GM12878 (cell line): Measurements from ENCODE around the gene TRMT1. TPM values are rescaled to one million over a fixed set of nuclear protein-coding genes. Genes with fewer than 3 reads are reported as not detected.
A peak's percentile ranks its signal among the peaks of the same experiment; 100 is the strongest.

Experiments
- ATAC-seq: fragments of 200-7000 bp; cut with Tn5 transposase; 3 replicates; pipeline ENCODE4 v1.9.1; 2020; ENCODE audit warnings: mild to moderate bottlenecking, moderate library complexity
- BruUV-seq: library from RNA; stranded (reverse); fragments of 400-500 nt; replicated peaks from 2 replicates; lab custom pipeline; 2021; lab: Mats Ljungman, UMichigan
- CTCF ChIA-PET: fragments of 300-600 bp; sonication (Branson Sonifier 250); formaldehyde crosslinking; extraction: SDS; loops from one replicate; lab custom pipeline; 2021; ENCODE audit warnings: inconsistent platforms; lab: Yijun Ruan, JAX
- POLR2A ChIA-PET: fragments of 350-600 bp; formaldehyde crosslinking; extraction: SDS; loops from one replicate; lab custom pipeline; 2021; ENCODE audit warnings: inconsistent platforms; lab: Charles Lee
- RAD21 ChIA-PET: fragments of 300-600 bp; sonication (Branson Sonifier 250); formaldehyde crosslinking; loops from one replicate; lab custom pipeline; 2023; ENCODE audit warnings: antibody characterized with exemption; ENCODE audit not compliant: unreplicated experiment; lab: Charles Lee
- SMC1A ChIA-PET: fragments of 300-600 bp; sonication (Branson Sonifier 250); formaldehyde crosslinking; loops from one replicate; lab custom pipeline; 2023; ENCODE audit not compliant: unreplicated experiment, uncharacterized antibody; lab: Charles Lee
- DNase-seq: peaks from one replicate; pipeline ENCODE4 v3.0.0-alpha.2; 2011; ENCODE audit warnings: low read depth, low spot score
- FAIRE-seq: peaks from 3 replicates; lab custom pipeline; 2011; peaks lifted over from hg19 to GRCh38; lab: Jason Lieb, UNC
- H2AFZ ChIP-seq: 2 replicates; pipeline ENCODE4 v1.6.0; 2011; ENCODE audit warnings: low read depth, low read length, control low read depth; ENCODE audit not compliant: control insufficient read depth
- H3K27ac ChIP-seq: 2 replicates; pipeline ENCODE4 v1.5.1; 2011; ENCODE audit warnings: control low read depth; ENCODE audit not compliant: control insufficient read depth, insufficient read depth
- H3K27me3 ChIP-seq, 2 experiments: replicated peaks in 1 of 2; 2 replicates each; pipeline versions ENCODE4 v1.6.0 to v1.6.1; 2011; ENCODE audit warnings: low read length in 1 of 2; ENCODE audit not compliant: control insufficient read depth in 2 of 2, insufficient read depth in 2 of 2
- H3K36me3 ChIP-seq, 2 experiments: 2 replicates each; pipeline ENCODE4 v1.5.1; 2011; ENCODE audit warnings: low read length in 1 of 2; ENCODE audit not compliant: control insufficient read depth in 2 of 2, insufficient read depth in 2 of 2
- H3K4me1 ChIP-seq: 2 replicates; pipeline ENCODE4 v1.6.1; 2011; ENCODE audit warnings: mild to moderate bottlenecking, low read length, moderate library complexity, mixed read lengths; ENCODE audit not compliant: control insufficient read depth, insufficient read depth
- H3K4me2 ChIP-seq: 2 replicates; pipeline ENCODE4 v1.6.0; 2011; ENCODE audit warnings: control low read depth; ENCODE audit not compliant: control insufficient read depth, insufficient read depth
- H3K4me3 ChIP-seq: fragments of 200-600 bp; sonication (generic); 2 replicates; pipeline ENCODE4 v1.5.1; 2016
- H3K79me2 ChIP-seq: 2 replicates; pipeline ENCODE4 v1.6.0; 2011; ENCODE audit warnings: low read length; ENCODE audit not compliant: control insufficient read depth, insufficient read depth
- H3K9ac ChIP-seq: 2 replicates; pipeline ENCODE4 v1.8.0; 2011; ENCODE audit warnings: low read length, control low read depth, mixed read lengths; ENCODE audit not compliant: control insufficient read depth, insufficient read depth
- H3K9me3 ChIP-seq: replicated peaks from 3 replicates; pipeline ENCODE4 v1.5.1; 2011; ENCODE audit warnings: mild to moderate bottlenecking, low read length; ENCODE audit not compliant: control insufficient read depth, insufficient read depth
- H4K20me1 ChIP-seq: 2 replicates; pipeline ENCODE4 v1.6.0; 2011; ENCODE audit not compliant: control insufficient read depth, insufficient read depth
- ASH2L ChIP-seq: fragments of 300-600, 200-600 bp; sonication (generic); IDR thresholded peaks from 2 replicates; pipeline ENCODE4 v1.6.1; 2017; ENCODE audit warnings: low read depth, mild to moderate bottlenecking, borderline replicate concordance
- CBFB ChIP-seq: IDR thresholded peaks from 2 replicates; pipeline ENCODE4 v1.6.1; 2016; ENCODE audit warnings: antibody characterized with exemption, low read depth
- CHD4 ChIP-seq: fragments of 200-600 bp; sonication (generic); IDR thresholded peaks from 2 replicates; pipeline ENCODE4 v1.6.1; 2016; ENCODE audit warnings: mild to moderate bottlenecking
- ETV6 ChIP-seq, 2 experiments: fragments of 450-650 bp in 1 of 2; IDR thresholded peaks in 1 of 2; conservative IDR thresholded peaks in 1 of 2; 2 replicates each; pipeline ENCODE4 v1.6.1; 2014; ENCODE audit warnings: antibody characterized with exemption in 1 of 2, borderline replicate concordance in 1 of 2, low read depth in 1 of 2, mild to moderate bottlenecking in 1 of 2, moderate library complexity in 1 of 2
- EZH2 ChIP-seq: IDR thresholded peaks from 2 replicates; pipeline ENCODE4 v1.6.1; 2012; ENCODE audit warnings: low read depth, mild to moderate bottlenecking, control low read depth, inconsistent platforms, low read length, borderline replicate concordance; ENCODE audit not compliant: control insufficient read depth
- FOXK2 ChIP-seq: fragments of 450-650 bp; IDR thresholded peaks from 2 replicates; pipeline ENCODE4 v1.6.1; 2017; ENCODE audit warnings: mild to moderate bottlenecking, moderate library complexity
- HDGF ChIP-seq: fragments of 450-650 bp; IDR thresholded peaks from 2 replicates; pipeline ENCODE4 v1.6.1; 2016; ENCODE audit warnings: antibody characterized with exemption
- KDM1A ChIP-seq: fragments of 200-600 bp; sonication (generic); IDR thresholded peaks from 2 replicates; pipeline ENCODE4 v1.6.1; 2016; ENCODE audit warnings: borderline replicate concordance
- LARP7 ChIP-seq: fragments of 450-650 bp; IDR thresholded peaks from 2 replicates; pipeline ENCODE4 v1.6.1; 2017; ENCODE audit warnings: mild to moderate bottlenecking
- NR2C1 ChIP-seq: fragments of 450-650 bp; IDR thresholded peaks from 2 replicates; pipeline ENCODE4 v1.6.1; 2017; ENCODE audit warnings: antibody characterized with exemption, mild to moderate bottlenecking, moderate library complexity
- POU2F2 ChIP-seq: IDR thresholded peaks from 3 replicates; pipeline ENCODE4 v1.6.1; 2011; ENCODE audit warnings: low read depth, mild to moderate bottlenecking, low read length, borderline replicate concordance
- RB1 ChIP-seq: fragments of 450-650 bp; formaldehyde crosslinking; IDR thresholded peaks from 2 replicates; pipeline ENCODE4 v1.6.1; 2017; ENCODE audit warnings: mild to moderate bottlenecking, borderline replicate concordance
- SRF ChIP-seq, 2 experiments: IDR thresholded peaks; 2 replicates each; pipeline ENCODE4 v1.6.1; 2011; ENCODE audit warnings: low read depth in 2 of 2, low read length in 2 of 2, mild to moderate bottlenecking in 1 of 2, moderate library complexity in 1 of 2
- TCF7 ChIP-seq: IDR thresholded peaks from 2 replicates; pipeline ENCODE4 v1.6.1; 2014; ENCODE audit warnings: antibody characterized with exemption, borderline replicate concordance
- WRNIP1 ChIP-seq: IDR thresholded peaks from 2 replicates; pipeline ENCODE4 v1.6.1; 2011; ENCODE audit warnings: low read depth, low read length, improper control_type of control experiment, borderline replicate concordance
- WGBS: methylation state at CpG from one replicate; pipeline ENCODE4 v1.1.6; 2016; ENCODE audit warnings: low lambda C conversion rate; ENCODE audit not compliant: insufficient replicate concordance, insufficient coverage; ENCODE audit errors: missing lambda C conversion rate; 5-methylcytosine and 5-hydroxymethylcytosine counted together
- in situ Hi-C: fragments of 300-500 bp; cut with MboI; formaldehyde crosslinking; loops from 9 replicates; pipeline ENCODE4 v1.14.3; 2018; ENCODE audit warnings: mixed read lengths
- intact Hi-C: fragments of 100-400 bp; cut with micrococcal nuclease; formaldehyde crosslinking; loops from one replicate; pipeline ENCODE4 v1.14.2; 2022; ENCODE audit not compliant: unreplicated experiment
- polyA plus RNA-seq, 11 experiments: library from polyadenylated mRNA; depleted of rRNA in 4 of 11; unstranded in 6 of 11; stranded (reverse) in 5 of 11; fragments of >200 nt; fragmentation: Nextera tagmentation in 4 of 11; fragmentation: Illumina TruSeq in 1 of 11; extraction: Ambion mirVana in 4 of 11; extraction: Trizol in 1 of 11; gene quantifications; 1 replicate in 1 of 11; 2 replicates in 10 of 11; pipeline versions ENCODE4 v1.2.1 to v1.2.3, GENCODE V29; 2011 to 2016; ENCODE audit warnings: inconsistent platforms in 2 of 11, missing spikeins in 2 of 11, low read depth in 1 of 11
- total RNA-seq, 4 experiments: library from RNA; depleted of rRNA in 3 of 4; stranded (reverse); fragments of >200 nt in 3 of 4; fragmentation: Illumina TruSeq in 1 of 4; extraction: Trizol in 1 of 4; gene quantifications; 2 replicates each; pipeline versions ENCODE4 v1.2.1 to v1.2.3, GENCODE V29; 2013 to 2021
- TF ChIP-seq, protein P1 (sequence below): fragments of 450-650 bp; IDR thresholded peaks from 2 replicates; pipeline ENCODE4 v1.6.1; 2018; ENCODE audit warnings: borderline replicate concordance, mild to moderate bottlenecking; ENCODE audit not compliant: partially characterized antibody
- TF ChIP-seq, protein P2 (sequence below): fragments of 450-650 bp; IDR thresholded peaks from 2 replicates; pipeline ENCODE4 v1.6.1; 2017; ENCODE audit warnings: low read depth, mild to moderate bottlenecking, moderate library complexity

Gene TRMT1
- total and polyA plus RNA-seq, 10 of the 15 experiments (the other 5 are each of a cell fraction or from before 2014, with no cell fraction given), result 3.4 to 68.8 (median 34.8) TPM

DNA sequence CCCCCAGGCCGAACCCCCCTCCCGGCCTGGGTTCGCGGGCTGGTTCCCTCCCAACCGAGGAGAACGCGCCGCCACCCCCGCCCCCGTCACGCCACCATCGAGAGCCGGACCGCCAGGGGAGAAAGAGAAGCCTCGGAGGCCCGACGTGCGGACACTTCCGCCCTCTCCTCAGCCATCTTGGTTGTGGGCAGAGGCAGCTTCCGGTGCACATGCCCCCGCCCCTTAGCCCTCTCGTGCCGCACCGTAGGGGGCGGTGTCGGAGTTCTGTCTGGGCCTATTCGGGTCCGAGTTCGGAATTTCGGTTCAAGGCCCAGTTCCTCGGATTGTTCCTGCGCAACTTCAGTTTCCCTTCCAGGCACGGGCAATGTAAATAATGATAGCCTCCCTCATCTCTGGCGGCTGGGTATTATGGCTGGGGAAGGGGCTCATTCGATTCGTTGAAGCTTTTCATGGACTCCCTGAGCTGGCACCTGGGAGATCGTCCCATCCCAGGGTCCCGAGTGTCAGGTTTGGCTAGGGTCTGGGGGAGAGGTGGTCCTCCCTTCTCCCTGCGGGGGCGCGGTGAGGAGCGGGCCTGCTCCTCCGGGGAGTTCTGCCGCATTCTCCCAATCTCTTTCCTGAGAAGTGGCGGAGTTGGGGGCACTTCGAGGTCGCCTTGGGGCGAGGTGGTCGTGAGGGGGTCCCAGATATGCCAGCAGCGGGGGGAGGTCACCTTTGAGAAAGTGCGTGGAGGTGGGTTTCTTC, 33.8 kb upstream of the TRMT1 start, which contains the start of the genes IER2 and STX10 (continued):
- TF ChIP-seq, protein P1, sequence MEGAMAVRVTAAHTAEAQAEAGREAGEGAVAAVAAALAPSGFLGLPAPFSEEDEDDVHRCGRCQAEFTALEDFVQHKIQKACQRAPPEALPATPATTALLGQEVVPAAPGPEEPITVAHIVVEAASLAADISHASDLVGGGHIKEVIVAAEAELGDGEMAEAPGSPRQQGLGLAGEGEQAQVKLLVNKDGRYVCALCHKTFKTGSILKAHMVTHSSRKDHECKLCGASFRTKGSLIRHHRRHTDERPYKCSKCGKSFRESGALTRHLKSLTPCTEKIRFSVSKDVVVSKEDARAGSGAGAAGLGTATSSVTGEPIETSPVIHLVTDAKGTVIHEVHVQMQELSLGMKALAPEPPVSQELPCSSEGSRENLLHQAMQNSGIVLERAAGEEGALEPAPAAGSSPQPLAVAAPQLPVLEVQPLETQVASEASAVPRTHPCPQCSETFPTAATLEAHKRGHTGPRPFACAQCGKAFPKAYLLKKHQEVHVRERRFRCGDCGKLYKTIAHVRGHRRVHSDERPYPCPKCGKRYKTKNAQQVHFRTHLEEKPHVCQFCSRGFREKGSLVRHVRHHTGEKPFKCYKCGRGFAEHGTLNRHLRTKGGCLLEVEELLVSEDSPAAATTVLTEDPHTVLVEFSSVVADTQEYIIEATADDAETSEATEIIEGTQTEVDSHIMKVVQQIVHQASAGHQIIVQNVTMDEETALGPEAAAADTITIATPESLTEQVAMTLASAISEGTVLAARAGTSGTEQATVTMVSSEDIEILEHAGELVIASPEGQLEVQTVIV, result peak; percentile 50
- TF ChIP-seq CBFB (0 out of 2 replicates have a peak, but pooled peaks have one; percentile 33), ETV6 (conservative IDR thresholded peaks at IDR 0.05 in 1 of 2, IDR thresholded peaks at IDR 0.05 in 1 of 2; ENCODE audit: borderline replicate concordance in 1 of 2, low read depth in 1 of 2) (no peak), FOXK2 (no peak)

DNA sequence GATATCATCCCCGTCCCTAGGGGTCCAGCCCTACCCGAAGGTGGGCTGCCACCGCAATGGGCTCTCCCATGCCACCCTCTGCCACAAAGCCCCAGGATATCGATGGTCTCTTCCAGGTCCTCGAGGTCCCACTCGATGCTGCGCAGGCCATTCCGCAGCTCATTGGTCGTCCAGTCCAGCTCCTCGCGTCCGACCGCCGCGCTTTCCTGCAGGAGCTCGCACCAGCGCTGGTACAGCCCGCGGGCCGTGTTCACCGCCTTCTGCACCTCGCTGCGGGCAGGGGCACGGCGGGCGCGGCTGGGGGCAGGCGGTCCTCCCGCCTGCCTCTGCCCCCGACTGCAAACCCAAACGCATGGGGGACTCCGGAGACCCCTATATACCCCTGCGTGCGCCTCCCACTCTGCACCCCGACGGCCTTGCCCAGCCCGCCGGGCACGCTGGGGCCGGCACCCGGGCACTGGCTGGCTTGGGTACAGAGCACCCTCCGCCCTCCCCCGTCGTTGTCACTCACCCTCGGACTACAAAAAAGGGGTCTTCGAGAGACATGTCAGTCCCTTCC, 33.2 kb upstream of the TRMT1 start:
- Histone ChIP-seq H3K36me3 (no peaks in the 10 kb centered on the region; a peak in 1 of 4 replicates), H3K4me3 (peak overlapping the region; percentile 97), H2AFZ (peak overlapping the region; percentile 92), H3K4me2 (peak overlapping the region; percentile 92), H3K27me3 (no peaks in the 10 kb centered on the region), H3K4me1 (peaks cover 4% of the 10 kb centered on the region), H3K27ac (peak overlapping the region; percentile 97), H3K79me2 (peaks cover 45% of the 10 kb centered on the region), H3K9ac (peak overlapping the region; percentile 97), H4K20me1 (no peaks in the 10 kb centered on the region), H3K9me3 (no peaks in the 10 kb centered on the region)
- DNase-seq (no peak), FAIRE-seq (no peak), ATAC-seq (peak; percentile 2)
- in situ Hi-C loops, result loop anchor here (10.0 to 25.0 kb wide), 3 partner anchors 695 to 1562 kb away; partner anchors contain the start of genes ACP5 and ZNF627
- ChIA-PET POLR2A (interaction anchor here (0.5 to 1.7 kb wide), 5 partner anchors 14 to 842 kb away, joined by 3 to 7 read pairs (median 4); partner anchors contain the start of gene NACC1), CTCF (interaction anchor here (0.6 to 2.1 kb wide), 5 partner anchors 17 to 46 kb away, joined by 3 to 8 read pairs (median 3); partner anchors contain the start of gene NACC1), SMC1A (interaction anchor here (0.8 to 1.4 kb wide), 3 partner anchors 14 to 62 kb away, joined by 3 read pairs; partner anchors contain the start of gene NACC1), RAD21 (interaction anchor here (1.0 to 1.8 kb wide), 5 partner anchors 29 to 111 kb away, joined by 3 to 10 read pairs (median 6); partner anchors contain the start of gene NACC1)
- under 1% methylated on average over 42 of the region's 46 CpGs for WGBS
- intact Hi-C loops, result loop anchor here (2.0 to 10.0 kb wide), 4 partner anchors 31 to 855 kb away; partner anchors contain the start of genes LYL1, NACC1 and RFX1
- BruUV-seq, result TSS peak; percentile 63
- no peak for TF ChIP-seq CHD4
- TF ChIP-seq HDGF, result no peak
- TF ChIP-seq TCF7, result no peak
- TF ChIP-seq RB1, result no peak
- no peak for TF ChIP-seq ETV6 (conservative IDR thresholded peaks at IDR 0.05 in 1 of 2, IDR thresholded peaks at IDR 0.05 in 1 of 2; ENCODE audit: borderline replicate concordance in 1 of 2, low read depth in 1 of 2)
- no peak for TF ChIP-seq EZH2
- TF ChIP-seq, protein P2, sequence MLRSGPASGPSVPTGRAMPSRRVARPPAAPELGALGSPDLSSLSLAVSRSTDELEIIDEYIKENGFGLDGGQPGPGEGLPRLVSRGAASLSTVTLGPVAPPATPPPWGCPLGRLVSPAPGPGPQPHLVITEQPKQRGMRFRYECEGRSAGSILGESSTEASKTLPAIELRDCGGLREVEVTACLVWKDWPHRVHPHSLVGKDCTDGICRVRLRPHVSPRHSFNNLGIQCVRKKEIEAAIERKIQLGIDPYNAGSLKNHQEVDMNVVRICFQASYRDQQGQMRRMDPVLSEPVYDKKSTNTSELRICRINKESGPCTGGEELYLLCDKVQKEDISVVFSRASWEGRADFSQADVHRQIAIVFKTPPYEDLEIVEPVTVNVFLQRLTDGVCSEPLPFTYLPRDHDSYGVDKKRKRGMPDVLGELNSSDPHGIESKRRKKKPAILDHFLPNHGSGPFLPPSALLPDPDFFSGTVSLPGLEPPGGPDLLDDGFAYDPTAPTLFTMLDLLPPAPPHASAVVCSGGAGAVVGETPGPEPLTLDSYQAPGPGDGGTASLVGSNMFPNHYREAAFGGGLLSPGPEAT, result no peak
- TF ChIP-seq WRNIP1, result no peak
- 0 out of 2 replicates have a peak, but pooled peaks have one; percentile 48 for TF ChIP-seq ASH2L
- no peak for TF ChIP-seq POU2F2
- no peak for TF ChIP-seq NR2C1
- TF ChIP-seq SRF (IDR thresholded peaks at IDR 0.05; ENCODE audit: low read depth in 2 of 2, low read length in 2 of 2), result no peak
- no peak for TF ChIP-seq KDM1A
- peak; percentile 67 for TF ChIP-seq LARP7
